ENCODE results near the gene SLX4IP.
A peak's percentile ranks its signal among the peaks of the same experiment; 100 is the strongest.

The SLX4IP gene

GRCh38 chr20:10467681-10468339 is 32.7 kb downstream of the SLX4IP start:
- no peak for DNase-seq

GRCh38 chr20:10468340-10468845 is 33.3 kb downstream of the SLX4IP start:
- DNase-seq, result no peak

- DNase-seq, result peak; percentile 80
These were observed 34.0 kb downstream of the SLX4IP start for GRCh38 chr20:10469056-10469455.

GRCh38 chr20:10469599-10469998 is 34.5 kb downstream of the SLX4IP start:
- DNase-seq, result peak; percentile 85

GRCh38 chr20:10470276-10470675 is 35.2 kb downstream of the SLX4IP start:
- DNase-seq, result peak; percentile 11

- DNase-seq, result no peak
These were observed 37.8 kb downstream of the SLX4IP start for GRCh38 chr20:10472871-10473270.

- peak; percentile 85 for DNase-seq
These were observed 39.6 kb downstream of the SLX4IP start for GRCh38 chr20:10474606-10475184.

GRCh38 chr20:10475225-10475624 is 40.1 kb downstream of the SLX4IP start:
- peak; percentile 24 for DNase-seq

- DNase-seq, result peak; percentile 91
These were observed 41.2 kb downstream of the SLX4IP start for GRCh38 chr20:10476319-10476724.

GRCh38 chr20:10478205-10478604 is 43.1 kb downstream of the SLX4IP start:
- DNase-seq, result no peak

GRCh38 chr20:10478930-10479329 is 43.8 kb downstream of the SLX4IP start:
- no peak for DNase-seq

- peak; percentile 9 for DNase-seq
These were observed 46.6 kb downstream of the SLX4IP start for GRCh38 chr20:10481676-10482075.

GRCh38 chr20:10483691-10484090 is 48.6 kb downstream of the SLX4IP start:
- DNase-seq, result no peak

GRCh38 chr20:10487142-10488136 is 52.3 kb downstream of the SLX4IP start:
- peak; percentile 70 for DNase-seq

- peak; percentile 88 for DNase-seq
These were observed 53.4 kb downstream of the SLX4IP start for GRCh38 chr20:10488534-10488933.

GRCh38 chr20:10489853-10490252 is 54.7 kb downstream of the SLX4IP start:
- DNase-seq, result no peak

- DNase-seq, result no peak
These were observed 55.2 kb downstream of the SLX4IP start for GRCh38 chr20:10490257-10490656.

GRCh38 chr20:10490706-10491105 is 55.6 kb downstream of the SLX4IP start:
- DNase-seq, result no peak

GRCh38 chr20:10492065-10492464 is 57.0 kb downstream of the SLX4IP start:
- DNase-seq, result peak; percentile 43

- DNase-seq, result no peak
These were observed 57.7 kb downstream of the SLX4IP start for GRCh38 chr20:10492844-10493243.

GRCh38 chr20:10495173-10495572 is 60.1 kb downstream of the SLX4IP start:
- DNase-seq, result peak; percentile 18

GRCh38 chr20:10496465-10496864 is 61.4 kb downstream of the SLX4IP start:
- DNase-seq, result no peak

GRCh38 chr20:10497283-10497682 is 62.2 kb downstream of the SLX4IP start:
- no peak for DNase-seq
